ENCODE measurements around the gene SLC12A7.

SLC12A7 gene

DNA sequence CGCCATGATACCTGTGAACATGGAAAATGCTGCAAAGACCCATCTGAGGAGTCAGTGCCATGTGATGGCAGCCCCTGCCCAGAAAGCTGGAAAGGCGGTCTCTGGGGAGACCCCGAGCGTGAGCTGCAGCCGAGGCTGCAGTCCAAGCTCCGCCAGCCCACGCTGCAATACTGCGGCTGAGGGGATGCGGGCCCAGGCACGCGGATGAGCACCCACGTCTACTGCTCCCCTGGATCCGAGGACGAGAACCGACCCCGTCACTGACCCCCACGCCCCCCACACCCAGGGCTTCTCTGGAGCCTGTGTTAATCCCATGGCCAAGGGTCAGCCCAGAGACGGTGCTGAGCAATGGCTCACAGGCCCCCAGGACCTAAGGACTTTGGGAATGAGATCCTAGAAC lies 32.4 kb downstream of the SLC12A7 start:
- no peak for DNase-seq (ENCODE audit: low read depth)
- no peak overlapping the region for H3K4me3 ChIP-seq (ENCODE audit: low read length)
- TF ChIP-seq, protein P1, sequence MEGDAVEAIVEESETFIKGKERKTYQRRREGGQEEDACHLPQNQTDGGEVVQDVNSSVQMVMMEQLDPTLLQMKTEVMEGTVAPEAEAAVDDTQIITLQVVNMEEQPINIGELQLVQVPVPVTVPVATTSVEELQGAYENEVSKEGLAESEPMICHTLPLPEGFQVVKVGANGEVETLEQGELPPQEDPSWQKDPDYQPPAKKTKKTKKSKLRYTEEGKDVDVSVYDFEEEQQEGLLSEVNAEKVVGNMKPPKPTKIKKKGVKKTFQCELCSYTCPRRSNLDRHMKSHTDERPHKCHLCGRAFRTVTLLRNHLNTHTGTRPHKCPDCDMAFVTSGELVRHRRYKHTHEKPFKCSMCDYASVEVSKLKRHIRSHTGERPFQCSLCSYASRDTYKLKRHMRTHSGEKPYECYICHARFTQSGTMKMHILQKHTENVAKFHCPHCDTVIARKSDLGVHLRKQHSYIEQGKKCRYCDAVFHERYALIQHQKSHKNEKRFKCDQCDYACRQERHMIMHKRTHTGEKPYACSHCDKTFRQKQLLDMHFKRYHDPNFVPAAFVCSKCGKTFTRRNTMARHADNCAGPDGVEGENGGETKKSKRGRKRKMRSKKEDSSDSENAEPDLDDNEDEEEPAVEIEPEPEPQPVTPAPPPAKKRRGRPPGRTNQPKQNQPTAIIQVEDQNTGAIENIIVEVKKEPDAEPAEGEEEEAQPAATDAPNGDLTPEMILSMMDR (conservative IDR thresholded peaks at IDR 0.05; ENCODE audit: low read length): no peak

DNA sequence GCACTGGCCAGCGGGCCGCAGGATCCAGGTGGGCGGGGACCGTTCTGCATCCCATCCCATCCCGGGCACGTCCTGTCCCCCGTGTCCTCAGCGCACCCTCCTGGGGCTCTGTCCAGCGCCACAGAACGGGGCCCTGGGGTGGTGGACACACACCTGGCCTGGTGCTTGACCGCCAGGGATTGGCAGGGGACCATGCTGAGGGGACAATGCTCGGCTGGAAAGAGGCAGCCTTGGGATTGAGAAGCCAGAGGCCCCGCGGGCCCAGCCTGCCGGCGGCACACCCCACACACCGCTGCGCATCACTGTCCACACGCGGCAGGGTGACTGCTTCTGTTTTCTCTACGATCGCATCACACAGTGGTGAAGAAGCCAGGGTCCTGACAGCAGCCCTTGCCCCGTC lies 33.0 kb downstream of the SLC12A7 start:
- TF ChIP-seq, protein P1 (conservative IDR thresholded peaks at IDR 0.05; ENCODE audit: low read length): no peak
- DNase-seq (ENCODE audit: low read depth): no peak
- no peak overlapping the region for H3K4me3 ChIP-seq (ENCODE audit: low read length)

DNA sequence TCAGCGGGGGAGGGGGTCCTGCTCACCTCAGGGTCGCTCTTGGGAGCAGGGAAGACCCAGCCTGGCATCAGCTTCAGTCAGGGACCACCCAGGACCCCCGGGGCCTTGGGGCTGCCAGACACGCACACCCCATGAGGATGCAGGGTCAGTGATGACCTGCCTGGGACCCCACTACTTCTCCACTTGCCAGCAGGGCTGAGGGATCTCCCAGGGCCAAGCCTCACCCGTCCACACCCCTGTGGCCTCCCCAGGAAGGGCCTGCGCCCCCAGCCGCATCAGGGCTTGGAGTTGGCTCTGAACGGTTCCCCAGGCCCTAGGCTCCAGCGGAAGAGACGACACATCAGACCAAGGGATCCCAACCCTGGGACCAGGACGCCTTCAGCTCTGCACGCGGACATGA lies 33.7 kb downstream of the SLC12A7 start:
- TF ChIP-seq, protein P1 (conservative IDR thresholded peaks at IDR 0.05; ENCODE audit: low read length): no peak
- no peak overlapping the region for H3K4me3 ChIP-seq (ENCODE audit: low read length)
- DNase-seq (ENCODE audit: low read depth): no peak

DNA sequence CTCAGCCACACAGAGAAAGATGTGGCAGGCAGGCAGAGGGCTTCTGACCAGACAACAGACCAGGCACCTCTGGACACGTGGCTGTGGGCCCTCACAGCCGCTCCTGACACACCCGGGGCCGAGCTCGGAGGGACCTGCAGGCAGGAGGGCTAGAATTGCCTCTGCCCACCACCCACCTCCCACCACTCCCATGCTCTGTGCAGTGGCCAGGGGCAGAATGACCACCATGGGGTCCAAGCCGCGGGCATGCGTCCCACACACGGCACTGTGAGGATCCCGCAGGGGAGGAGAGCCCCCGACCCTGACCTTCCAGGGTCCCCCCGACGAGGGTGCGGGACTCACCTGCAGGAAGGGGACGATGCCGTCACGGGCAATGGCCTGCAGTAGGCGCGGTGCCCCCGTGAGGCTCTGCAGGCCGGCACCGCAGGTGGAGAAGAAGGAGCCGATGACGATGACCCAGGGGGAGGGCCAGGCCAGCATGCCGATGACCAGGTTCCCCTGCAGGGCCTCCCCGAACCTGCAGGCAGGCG lies 34.3 kb downstream of the SLC12A7 start:
- no peak overlapping the region for H3K4me3 ChIP-seq (ENCODE audit: low read length)
- no peak for DNase-seq (ENCODE audit: low read depth)
- TF ChIP-seq, protein P1 (conservative IDR thresholded peaks at IDR 0.05; ENCODE audit: low read length): no peak

DNA sequence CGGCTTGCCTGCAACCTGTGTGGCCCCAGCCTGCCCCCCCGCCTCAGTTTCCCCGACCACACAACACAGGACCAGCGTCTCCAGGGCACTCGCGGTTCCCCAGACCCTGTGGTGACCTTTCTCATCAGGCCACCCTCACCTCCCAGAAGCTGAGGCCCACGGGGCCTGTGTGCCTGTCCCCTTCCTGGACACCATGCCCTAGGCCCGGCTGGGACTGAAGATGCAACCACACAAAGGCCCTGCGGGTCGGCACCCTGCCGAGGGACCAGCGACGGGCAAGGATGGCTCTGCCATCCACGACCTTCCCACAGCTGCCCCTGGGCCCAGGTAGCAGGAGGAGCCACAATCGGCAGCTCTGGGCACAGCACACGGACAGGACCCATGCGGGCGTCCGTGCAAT lies 34.8 kb downstream of the SLC12A7 start:
- TF ChIP-seq, protein P1 (conservative IDR thresholded peaks at IDR 0.05; ENCODE audit: low read length): no peak
- H3K4me3 ChIP-seq (ENCODE audit: low read length): no peak overlapping the region
- no peak for DNase-seq (ENCODE audit: low read depth)

DNA sequence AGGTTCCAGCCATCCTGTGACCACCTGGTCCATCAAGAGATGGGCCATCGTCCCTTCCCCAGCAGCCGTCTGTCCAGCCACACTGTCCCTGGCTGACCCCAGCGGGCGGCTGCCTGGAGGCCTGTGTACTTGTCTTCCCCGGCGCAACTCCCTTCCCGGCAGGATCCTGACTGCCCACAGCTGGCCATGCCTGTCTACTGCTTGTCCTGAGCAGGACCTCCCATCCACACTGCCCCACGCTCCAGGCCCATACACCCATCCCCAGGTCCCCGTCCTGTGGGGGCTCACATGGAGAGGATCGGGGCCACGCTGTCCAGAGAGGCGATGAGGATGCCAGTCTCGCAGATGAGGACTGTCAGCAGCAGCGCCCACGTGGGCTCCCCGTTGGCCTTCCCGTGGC lies 35.5 kb downstream of the SLC12A7 start:
- TF ChIP-seq, protein P1 (conservative IDR thresholded peaks at IDR 0.05; ENCODE audit: low read length): no peak
- no peak overlapping the region for H3K4me3 ChIP-seq (ENCODE audit: low read length)
- no peak for DNase-seq (ENCODE audit: low read depth)

DNA sequence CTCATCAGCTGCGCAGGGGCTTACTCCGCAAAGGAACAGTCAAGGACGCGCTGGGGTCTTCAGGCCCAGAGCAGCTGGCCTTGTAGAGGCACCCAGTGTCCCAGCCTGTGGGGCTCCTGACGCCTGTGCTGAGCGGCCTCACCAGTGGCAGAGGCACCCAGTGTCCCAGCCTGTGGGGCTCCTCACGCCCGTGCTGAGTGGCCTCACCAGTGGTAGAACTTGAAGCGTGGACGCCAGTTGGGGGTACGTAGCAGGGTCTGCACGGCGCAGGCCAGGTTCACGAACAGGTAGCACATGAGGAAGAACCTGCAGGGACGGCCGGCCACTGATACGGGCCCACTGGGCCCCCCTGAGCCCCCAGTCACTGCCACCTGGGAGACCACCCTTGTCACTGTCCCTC lies 35.9 kb downstream of the SLC12A7 start:
- TF ChIP-seq, protein P1 (conservative IDR thresholded peaks at IDR 0.05; ENCODE audit: low read length): no peak

More for the DNA sequence above, 35.9 kb downstream of the SLC12A7 start:
- no peak for DNase-seq (ENCODE audit: low read depth)
- H3K4me3 ChIP-seq (ENCODE audit: low read length): no peak overlapping the region
